ENCODE results near the gene UNC13B. TPM values are rescaled to one million over a fixed set of nuclear protein-coding genes. Genes with fewer than 3 reads are reported as not detected.

UNC13B gene
- total RNA-seq, 1 experiment from 2014 or later, result 49.3 TPM

- POLR2A ChIA-PET, result no interaction called here
- no peak for TF ChIP-seq ZNF396 (CRISPR knock-in tag; IDR thresholded peaks at IDR 0.05; ENCODE audit: borderline replicate concordance)
- no peak for TF ChIP-seq ZNF416 (CRISPR knock-in tag; IDR thresholded peaks at IDR 0.05)
- no peak for TF ChIP-seq ETV6 (CRISPR knock-in tag; IDR thresholded peaks at IDR 0.05)
- no peak for TF ChIP-seq CBFB (CRISPR knock-in tag; IDR thresholded peaks at IDR 0.05; ENCODE audit: low read depth)
- no peak for TF ChIP-seq PRRX2 (CRISPR knock-in tag; IDR thresholded peaks at IDR 0.05)
- TF ChIP-seq ZNF232 (CRISPR knock-in tag; IDR thresholded peaks at IDR 0.05), result no peak
- no peak for TF ChIP-seq JAZF1 (CRISPR knock-in tag; IDR thresholded peaks at IDR 0.05)
- no peak for TF ChIP-seq HMGA2 (CRISPR knock-in tag; IDR thresholded peaks at IDR 0.05)
- TF ChIP-seq ZNF317 (CRISPR knock-in tag; IDR thresholded peaks at IDR 0.05; ENCODE audit: borderline replicate concordance, low read depth), result no peak
- TF ChIP-seq AR (CRISPR knock-in tag; IDR thresholded peaks at IDR 0.05), result no peak
- no peak for TF ChIP-seq EMX1 (CRISPR knock-in tag; IDR thresholded peaks at IDR 0.05)
- TF ChIP-seq, protein P1, sequence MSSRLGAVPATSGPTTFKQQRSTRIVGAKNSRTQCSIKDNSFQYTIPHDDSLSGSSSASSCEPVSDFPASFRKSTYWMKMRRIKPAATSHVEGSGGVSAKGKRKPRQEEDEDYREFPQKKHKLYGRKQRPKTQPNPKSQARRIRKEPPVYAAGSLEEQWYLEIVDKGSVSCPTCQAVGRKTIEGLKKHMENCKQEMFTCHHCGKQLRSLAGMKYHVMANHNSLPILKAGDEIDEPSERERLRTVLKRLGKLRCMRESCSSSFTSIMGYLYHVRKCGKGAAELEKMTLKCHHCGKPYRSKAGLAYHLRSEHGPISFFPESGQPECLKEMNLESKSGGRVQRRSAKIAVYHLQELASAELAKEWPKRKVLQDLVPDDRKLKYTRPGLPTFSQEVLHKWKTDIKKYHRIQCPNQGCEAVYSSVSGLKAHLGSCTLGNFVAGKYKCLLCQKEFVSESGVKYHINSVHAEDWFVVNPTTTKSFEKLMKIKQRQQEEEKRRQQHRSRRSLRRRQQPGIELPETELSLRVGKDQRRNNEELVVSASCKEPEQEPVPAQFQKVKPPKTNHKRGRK (CRISPR knock-in tag; IDR thresholded peaks at IDR 0.05; ENCODE audit: borderline replicate concordance), result no peak
- no peak for TF ChIP-seq ZNF138 (CRISPR knock-in tag; conservative IDR thresholded peaks at IDR 0.05)
- TF ChIP-seq, protein P2, sequence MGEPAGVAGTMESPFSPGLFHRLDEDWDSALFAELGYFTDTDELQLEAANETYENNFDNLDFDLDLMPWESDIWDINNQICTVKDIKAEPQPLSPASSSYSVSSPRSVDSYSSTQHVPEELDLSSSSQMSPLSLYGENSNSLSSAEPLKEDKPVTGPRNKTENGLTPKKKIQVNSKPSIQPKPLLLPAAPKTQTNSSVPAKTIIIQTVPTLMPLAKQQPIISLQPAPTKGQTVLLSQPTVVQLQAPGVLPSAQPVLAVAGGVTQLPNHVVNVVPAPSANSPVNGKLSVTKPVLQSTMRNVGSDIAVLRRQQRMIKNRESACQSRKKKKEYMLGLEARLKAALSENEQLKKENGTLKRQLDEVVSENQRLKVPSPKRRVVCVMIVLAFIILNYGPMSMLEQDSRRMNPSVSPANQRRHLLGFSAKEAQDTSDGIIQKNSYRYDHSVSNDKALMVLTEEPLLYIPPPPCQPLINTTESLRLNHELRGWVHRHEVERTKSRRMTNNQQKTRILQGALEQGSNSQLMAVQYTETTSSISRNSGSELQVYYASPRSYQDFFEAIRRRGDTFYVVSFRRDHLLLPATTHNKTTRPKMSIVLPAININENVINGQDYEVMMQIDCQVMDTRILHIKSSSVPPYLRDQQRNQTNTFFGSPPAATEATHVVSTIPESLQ (CRISPR knock-in tag; IDR thresholded peaks at IDR 0.05), result no peak
- no peak for TF ChIP-seq E2F5 (CRISPR knock-in tag; IDR thresholded peaks at IDR 0.05)
- no peak for TF ChIP-seq SMAD4 (CRISPR knock-in tag; IDR thresholded peaks at IDR 0.05)
- DNase-seq (ENCODE audit: low spot score) (no peak), ATAC-seq (no peak)
- H3K27me3 Mint-ChIP-seq (ENCODE audit: low read depth), result no peaks in the 10 kb centered on the region
- H3K4me3 Mint-ChIP-seq, result no peak overlapping the region
- H3K36me3 Mint-ChIP-seq, result peaks cover 15% of the 10 kb centered on the region
- H3K27ac Mint-ChIP-seq, result no peak overlapping the region
- no peaks in the 10 kb centered on the region for H3K4me1 Mint-ChIP-seq
- CTCF ChIA-PET, result interaction anchor here (0.8 kb wide), 1 partner anchor 17 kb away, joined by 5 read pairs; no protein-coding TSS in a partner anchor
- H3K9me3 Mint-ChIP-seq, result no peaks in the 10 kb centered on the region
These were observed 237.0 kb downstream of the UNC13B start for GRCh38 chr9:35398651-35399335.

- Mint-ChIP-seq H3K27ac (no peak overlapping the region), H3K4me1 (peaks cover 18% of the 10 kb centered on the region), H3K27me3 (ENCODE audit: low read depth) (no peaks in the 10 kb centered on the region), H3K9me3 (no peaks in the 10 kb centered on the region), H3K36me3 (peaks cover 8% of the 10 kb centered on the region), H3K4me3 (no peak overlapping the region)
- CTCF ChIA-PET, result interaction anchor here (1.5 kb wide), 1 partner anchor 10 kb away, joined by 9 read pairs; no protein-coding TSS in a partner anchor
- no peak for ATAC-seq
- POLR2A ChIA-PET, result no interaction called here
- no peak for DNase-seq (ENCODE audit: low spot score)
- TF ChIP-seq ZBTB21 (CRISPR knock-in tag; IDR thresholded peaks at IDR 0.05; ENCODE audit: borderline replicate concordance), result no peak
- no peak for TF ChIP-seq CTCF (IDR thresholded peaks at IDR 0.05)
- TF ChIP-seq, protein P3, sequence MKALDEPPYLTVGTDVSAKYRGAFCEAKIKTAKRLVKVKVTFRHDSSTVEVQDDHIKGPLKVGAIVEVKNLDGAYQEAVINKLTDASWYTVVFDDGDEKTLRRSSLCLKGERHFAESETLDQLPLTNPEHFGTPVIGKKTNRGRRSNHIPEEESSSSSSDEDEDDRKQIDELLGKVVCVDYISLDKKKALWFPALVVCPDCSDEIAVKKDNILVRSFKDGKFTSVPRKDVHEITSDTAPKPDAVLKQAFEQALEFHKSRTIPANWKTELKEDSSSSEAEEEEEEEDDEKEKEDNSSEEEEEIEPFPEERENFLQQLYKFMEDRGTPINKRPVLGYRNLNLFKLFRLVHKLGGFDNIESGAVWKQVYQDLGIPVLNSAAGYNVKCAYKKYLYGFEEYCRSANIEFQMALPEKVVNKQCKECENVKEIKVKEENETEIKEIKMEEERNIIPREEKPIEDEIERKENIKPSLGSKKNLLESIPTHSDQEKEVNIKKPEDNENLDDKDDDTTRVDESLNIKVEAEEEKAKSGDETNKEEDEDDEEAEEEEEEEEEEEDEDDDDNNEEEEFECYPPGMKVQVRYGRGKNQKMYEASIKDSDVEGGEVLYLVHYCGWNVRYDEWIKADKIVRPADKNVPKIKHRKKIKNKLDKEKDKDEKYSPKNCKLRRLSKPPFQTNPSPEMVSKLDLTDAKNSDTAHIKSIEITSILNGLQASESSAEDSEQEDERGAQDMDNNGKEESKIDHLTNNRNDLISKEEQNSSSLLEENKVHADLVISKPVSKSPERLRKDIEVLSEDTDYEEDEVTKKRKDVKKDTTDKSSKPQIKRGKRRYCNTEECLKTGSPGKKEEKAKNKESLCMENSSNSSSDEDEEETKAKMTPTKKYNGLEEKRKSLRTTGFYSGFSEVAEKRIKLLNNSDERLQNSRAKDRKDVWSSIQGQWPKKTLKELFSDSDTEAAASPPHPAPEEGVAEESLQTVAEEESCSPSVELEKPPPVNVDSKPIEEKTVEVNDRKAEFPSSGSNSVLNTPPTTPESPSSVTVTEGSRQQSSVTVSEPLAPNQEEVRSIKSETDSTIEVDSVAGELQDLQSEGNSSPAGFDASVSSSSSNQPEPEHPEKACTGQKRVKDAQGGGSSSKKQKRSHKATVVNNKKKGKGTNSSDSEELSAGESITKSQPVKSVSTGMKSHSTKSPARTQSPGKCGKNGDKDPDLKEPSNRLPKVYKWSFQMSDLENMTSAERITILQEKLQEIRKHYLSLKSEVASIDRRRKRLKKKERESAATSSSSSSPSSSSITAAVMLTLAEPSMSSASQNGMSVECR (CRISPR knock-in tag; IDR thresholded peaks at IDR 0.05; ENCODE audit: borderline replicate concordance), result no peak
- no peak for TF ChIP-seq MXD4 (CRISPR knock-in tag; IDR thresholded peaks at IDR 0.05; ENCODE audit: borderline replicate concordance)
- TF ChIP-seq IRF2 (CRISPR knock-in tag; IDR thresholded peaks at IDR 0.05; ENCODE audit: borderline replicate concordance, low read depth), result no peak
These were observed 243.1 kb downstream of the UNC13B start for GRCh38 chr9:35404865-35405264.
